Endometrial microvascular endothelial cells (primary cell): ENCODE results near the gene ABCD1. TPM values are rescaled to one million over a fixed set of nuclear protein-coding genes. Genes with fewer than 3 reads are reported as not detected.

Experiments used
- in situ Hi-C: cut with HindIII; loops from 2 replicates; pipeline ENCODE4 v1.10.0; 2017; ENCODE audit warnings: low sequenced_read_pairs, low pct_unique_long_range_greater_than_20kb; ENCODE audit errors: inconsistent ontology term
- total RNA-seq: library from RNA; depleted of rRNA; stranded (reverse); fragments of >200 nt; gene quantifications from one replicate; pipeline ENCODE4 v1.2.3, GENCODE V29; 2015; ENCODE audit errors: inconsistent ontology term

The ABCD1 gene
- total RNA-seq, 1 donor from 2014 or later = 11.7 TPM

GRCh38 chrX:153778684-153779101 lies 54.0 kb downstream of the ABCD1 start:
- in situ Hi-C loops = no loop called here

GRCh38 chrX:153779891-153780677 lies 55.4 kb downstream of the ABCD1 start:
- in situ Hi-C loops = no loop called here

- in situ Hi-C loops = no loop called here
Measured at GRCh38 chrX:153780678-153781427, 56.2 kb downstream of the ABCD1 start, which contains the start of gene SRPK3. SRPK3 (plus strand) TSS chrX:153781041; CDS start chrX:153781087, 46 bp downstream.

GRCh38 chrX:153781428-153782047 lies 56.9 kb downstream of the ABCD1 start:
- in situ Hi-C loops = no loop called here

GRCh38 chrX:153782313-153782712 lies 57.7 kb downstream of the ABCD1 start:
- in situ Hi-C loops = no loop called here

GRCh38 chrX:153782871-153783270 lies 58.2 kb downstream of the ABCD1 start:
- in situ Hi-C loops = no loop called here

- in situ Hi-C loops = no loop called here
Measured at GRCh38 chrX:153783378-153784013, 58.8 kb downstream of the ABCD1 start.

GRCh38 chrX:153784325-153784967 lies 59.8 kb downstream of the ABCD1 start:
- in situ Hi-C loops = no loop called here

- in situ Hi-C loops = no loop called here
Measured at GRCh38 chrX:153786669-153787068, 62.0 kb downstream of the ABCD1 start.

- in situ Hi-C loops = no loop called here
Measured at GRCh38 chrX:153789654-153790053, 65.0 kb downstream of the ABCD1 start.

GRCh38 chrX:153791104-153791852 lies 66.6 kb downstream of the ABCD1 start:
- in situ Hi-C loops = no loop called here

GRCh38 chrX:153792368-153792767 lies 67.7 kb downstream of the ABCD1 start:
- in situ Hi-C loops = no loop called here

- in situ Hi-C loops = no loop called here
Measured at GRCh38 chrX:153793291-153793690, 68.6 kb downstream of the ABCD1 start.

Other genes with a start within 250 kb of the ABCD1 start
- 2.9 TPM for gene BGN, start 229.9 kb upstream of the ABCD1 start, total RNA-seq
- not detected for gene ATP2B3, start 207.2 kb upstream of the ABCD1 start, total RNA-seq
- gene CCNQ, start 125.7 kb upstream of the ABCD1 start, total RNA-seq = 52.3 TPM
- gene DUSP9, start 77.7 kb upstream of the ABCD1 start, total RNA-seq = not detected
- not detected for gene PNCK, start 51.0 kb upstream of the ABCD1 start, total RNA-seq
- 2.6 TPM for gene SLC6A8, start 36.9 kb upstream of the ABCD1 start, total RNA-seq
- gene BCAP31, start 469 bp upstream of the ABCD1 start, total RNA-seq = 282 TPM
- 15.3 TPM for gene PLXNB3, start 39.4 kb downstream of the ABCD1 start, total RNA-seq
- 0.56 TPM for gene SRPK3, start 56.2 kb downstream of the ABCD1 start, total RNA-seq
- gene IDH3G, start 69.5 kb downstream of the ABCD1 start, total RNA-seq = 77.5 TPM
- 199 TPM for gene SSR4, start 69.8 kb downstream of the ABCD1 start, total RNA-seq
- gene PDZD4, start 105.7 kb downstream of the ABCD1 start, total RNA-seq = not detected
- gene L1CAM, start 161.3 kb downstream of the ABCD1 start, total RNA-seq = not detected
- gene AVPR2, start 179.8 kb downstream of the ABCD1 start, total RNA-seq = not detected
- gene ARHGAP4, start 201.4 kb downstream of the ABCD1 start, total RNA-seq = 15.4 TPM
- 216 TPM for gene NAA10, start 210.2 kb downstream of the ABCD1 start, total RNA-seq
- gene RENBP, start 219.8 kb downstream of the ABCD1 start, total RNA-seq = not detected
- gene HCFC1, start 247.0 kb downstream of the ABCD1 start, total RNA-seq = 44.8 TPM
- 9.8 TPM for gene TMEM187, start 247.9 kb downstream of the ABCD1 start, total RNA-seq